Measurements from ENCODE around the gene VAC14.

- TF ChIP-seq, protein P1, sequence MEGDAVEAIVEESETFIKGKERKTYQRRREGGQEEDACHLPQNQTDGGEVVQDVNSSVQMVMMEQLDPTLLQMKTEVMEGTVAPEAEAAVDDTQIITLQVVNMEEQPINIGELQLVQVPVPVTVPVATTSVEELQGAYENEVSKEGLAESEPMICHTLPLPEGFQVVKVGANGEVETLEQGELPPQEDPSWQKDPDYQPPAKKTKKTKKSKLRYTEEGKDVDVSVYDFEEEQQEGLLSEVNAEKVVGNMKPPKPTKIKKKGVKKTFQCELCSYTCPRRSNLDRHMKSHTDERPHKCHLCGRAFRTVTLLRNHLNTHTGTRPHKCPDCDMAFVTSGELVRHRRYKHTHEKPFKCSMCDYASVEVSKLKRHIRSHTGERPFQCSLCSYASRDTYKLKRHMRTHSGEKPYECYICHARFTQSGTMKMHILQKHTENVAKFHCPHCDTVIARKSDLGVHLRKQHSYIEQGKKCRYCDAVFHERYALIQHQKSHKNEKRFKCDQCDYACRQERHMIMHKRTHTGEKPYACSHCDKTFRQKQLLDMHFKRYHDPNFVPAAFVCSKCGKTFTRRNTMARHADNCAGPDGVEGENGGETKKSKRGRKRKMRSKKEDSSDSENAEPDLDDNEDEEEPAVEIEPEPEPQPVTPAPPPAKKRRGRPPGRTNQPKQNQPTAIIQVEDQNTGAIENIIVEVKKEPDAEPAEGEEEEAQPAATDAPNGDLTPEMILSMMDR (IDR thresholded peaks at IDR 0.05), result no peak
- TF ChIP-seq POLR2A (IDR thresholded peaks at IDR 0.05), result no peak
Observed at GRCh38 chr16:70694088-70694867, 106.7 kb downstream of the VAC14 start.

All from Peyer's patch (tissue), 4 donors.